IPS-18a (cell line): ENCODE results near the gene CST11.
"Not testable (repeated sequence)": the region's sequence is repeated elsewhere in the genome, so short reads cannot be mapped to it uniquely, and the experiment has no call there.

Experiments
- H3K27ac ChIP-seq: one replicate; pipeline ENCODE4 v1.5.1; 2013; ENCODE audit warnings: low read length
- H3K27me3 ChIP-seq: one replicate; pipeline ENCODE4 v1.6.1; 2013; ENCODE audit warnings: mild to moderate bottlenecking, low read length; ENCODE audit not compliant: control insufficient read depth, insufficient read depth
- H3K36me3 ChIP-seq: one replicate; pipeline ENCODE4 v1.6.1; 2013; ENCODE audit warnings: low read depth, low read length; ENCODE audit not compliant: control insufficient read depth
- H3K4me1 ChIP-seq: one replicate; pipeline ENCODE4 v1.6.1; 2013; ENCODE audit warnings: low read depth, low read length; ENCODE audit not compliant: control insufficient read depth
- H3K4me3 ChIP-seq: one replicate; pipeline ENCODE4 v1.5.1; 2013; ENCODE audit warnings: low read length
- H3K9ac ChIP-seq: one replicate; pipeline ENCODE4 v1.6.1; 2013; ENCODE audit warnings: mild to moderate bottlenecking, low read length, moderate library complexity
- H3K9me3 ChIP-seq: one replicate; pipeline ENCODE4 v1.6.1; 2013; ENCODE audit warnings: low read depth, low read length; ENCODE audit not compliant: control insufficient read depth

CST11 gene

GRCh38 chr20:23476015-23476754 is 23.5 kb upstream of the CST11 start:
- Histone ChIP-seq H3K27me3 (no peaks in the 10 kb centered on the region), H3K9ac (no peak overlapping the region), H3K4me3 (no peak overlapping the region), H3K27ac (no peak overlapping the region), H3K9me3 (no peaks in the 10 kb centered on the region), H3K36me3 (no peaks in the 10 kb centered on the region), H3K4me1 (peaks cover 20% of the 10 kb centered on the region)

GRCh38 chr20:23475395-23475794 is 22.7 kb upstream of the CST11 start:
- Histone ChIP-seq H3K4me1 (peaks cover 25% of the 10 kb centered on the region), H3K9me3 (no peaks in the 10 kb centered on the region), H3K4me3 (no peak overlapping the region), H3K36me3 (no peaks in the 10 kb centered on the region), H3K9ac (no peak overlapping the region), H3K27ac (no peak overlapping the region), H3K27me3 (no peaks in the 10 kb centered on the region)

GRCh38 chr20:23473293-23473692 is 20.6 kb upstream of the CST11 start:
- not testable (repeated sequence) for H3K9ac ChIP-seq
- H3K4me1 ChIP-seq: peaks cover 27% of the 10 kb centered on the region

GRCh38 chr20:23472306-23472705 is 19.6 kb upstream of the CST11 start:
- H3K9ac ChIP-seq, H3K9me3 ChIP-seq, H3K36me3 ChIP-seq, H3K27me3 ChIP-seq, H3K27ac ChIP-seq, H3K4me3 ChIP-seq: not testable (repeated sequence)
- H3K4me1 ChIP-seq: peaks cover 27% of the 10 kb centered on the region

More at GRCh38 chr20:23473293-23473692, 20.6 kb upstream of the CST11 start:
- H3K36me3 ChIP-seq, H3K9me3 ChIP-seq, H3K27ac ChIP-seq, H3K4me3 ChIP-seq, H3K27me3 ChIP-seq: not testable (repeated sequence)

- H3K4me3 ChIP-seq, H3K27me3 ChIP-seq, H3K9ac ChIP-seq, H3K4me1 ChIP-seq, H3K27ac ChIP-seq, H3K36me3 ChIP-seq: not testable (repeated sequence)
- H3K9me3 ChIP-seq: peaks cover 23% of the 10 kb centered on the region
Measured at GRCh38 chr20:23466961-23467360, 14.3 kb upstream of the CST11 start.

- Histone ChIP-seq H3K9me3 (peaks cover 10% of the 10 kb centered on the region), H3K27me3 (no peaks in the 10 kb centered on the region), H3K9ac (no peak overlapping the region), H3K27ac (no peak overlapping the region), H3K36me3 (no peaks in the 10 kb centered on the region), H3K4me1 (peaks cover 6% of the 10 kb centered on the region), H3K4me3 (no peak overlapping the region)
Measured at GRCh38 chr20:23461180-23461579, 8.5 kb upstream of the CST11 start.

GRCh38 chr20:23459461-23460150 is 6.9 kb upstream of the CST11 start:
- H3K27me3 ChIP-seq: no peaks in the 10 kb centered on the region

GRCh38 chr20:23456873-23457272 is 4.2 kb upstream of the CST11 start:
- no peak overlapping the region for H3K9ac ChIP-seq
- H3K27me3 ChIP-seq: no peaks in the 10 kb centered on the region
- H3K4me3 ChIP-seq: no peak overlapping the region
- no peaks in the 10 kb centered on the region for H3K36me3 ChIP-seq
- H3K4me1 ChIP-seq: peaks cover 6% of the 10 kb centered on the region
- no peak overlapping the region for H3K27ac ChIP-seq
- H3K9me3 ChIP-seq: no peaks in the 10 kb centered on the region

More at GRCh38 chr20:23459461-23460150, 6.9 kb upstream of the CST11 start:
- peaks cover 6% of the 10 kb centered on the region for H3K4me1 ChIP-seq
- H3K9ac ChIP-seq: no peak overlapping the region
- H3K4me3 ChIP-seq: no peak overlapping the region
- H3K9me3 ChIP-seq: no peaks in the 10 kb centered on the region
- no peak overlapping the region for H3K27ac ChIP-seq
- H3K36me3 ChIP-seq: no peaks in the 10 kb centered on the region

GRCh38 chr20:23456409-23456808 is 3.7 kb upstream of the CST11 start:
- Histone ChIP-seq H3K9ac (no peak overlapping the region), H3K4me3 (no peak overlapping the region), H3K9me3 (no peaks in the 10 kb centered on the region), H3K27ac (no peak overlapping the region), H3K4me1 (peaks cover 6% of the 10 kb centered on the region), H3K27me3 (no peaks in the 10 kb centered on the region), H3K36me3 (no peaks in the 10 kb centered on the region)

GRCh38 chr20:23455639-23456038 is 3.0 kb upstream of the CST11 start:
- Histone ChIP-seq H3K4me3 (no peak overlapping the region), H3K9ac (no peak overlapping the region), H3K4me1 (peaks cover 3% of the 10 kb centered on the region), H3K27ac (no peak overlapping the region), H3K27me3 (no peaks in the 10 kb centered on the region), H3K9me3 (no peaks in the 10 kb centered on the region), H3K36me3 (no peaks in the 10 kb centered on the region)

GRCh38 chr20:23454816-23455215 is 2.1 kb upstream of the CST11 start:
- H3K4me3 ChIP-seq: no peak overlapping the region
- no peaks in the 10 kb centered on the region for H3K36me3 ChIP-seq
- no peak overlapping the region for H3K9ac ChIP-seq
- no peaks in the 10 kb centered on the region for H3K4me1 ChIP-seq
- no peaks in the 10 kb centered on the region for H3K27me3 ChIP-seq
- no peaks in the 10 kb centered on the region for H3K9me3 ChIP-seq
- H3K27ac ChIP-seq: no peak overlapping the region
